ENCODE results near the gene HMX1.

The HMX1 gene

DNA sequence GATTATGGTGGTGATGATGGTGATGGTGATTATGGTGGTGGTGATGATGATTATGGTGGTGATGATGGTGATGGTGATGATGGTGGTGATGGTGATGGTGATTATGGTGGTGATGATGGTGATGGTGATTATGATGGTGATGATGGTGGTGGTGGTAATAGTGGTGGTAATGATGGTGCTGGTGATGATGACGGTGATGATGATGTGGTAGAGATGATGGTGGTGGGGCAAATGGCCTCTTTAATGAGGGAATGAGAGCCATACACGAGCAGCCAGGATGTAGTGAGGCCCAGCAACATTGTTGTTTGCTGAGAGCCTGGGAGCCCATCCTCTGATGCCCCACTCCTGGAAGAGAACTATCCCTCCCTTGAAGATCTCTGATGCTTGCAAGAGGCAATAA is 29.0 kb downstream of the HMX1 start:
- DNase-seq (ENCODE audit: low read depth in 1 of 2, low spot score in 1 of 2): no peak

DNA sequence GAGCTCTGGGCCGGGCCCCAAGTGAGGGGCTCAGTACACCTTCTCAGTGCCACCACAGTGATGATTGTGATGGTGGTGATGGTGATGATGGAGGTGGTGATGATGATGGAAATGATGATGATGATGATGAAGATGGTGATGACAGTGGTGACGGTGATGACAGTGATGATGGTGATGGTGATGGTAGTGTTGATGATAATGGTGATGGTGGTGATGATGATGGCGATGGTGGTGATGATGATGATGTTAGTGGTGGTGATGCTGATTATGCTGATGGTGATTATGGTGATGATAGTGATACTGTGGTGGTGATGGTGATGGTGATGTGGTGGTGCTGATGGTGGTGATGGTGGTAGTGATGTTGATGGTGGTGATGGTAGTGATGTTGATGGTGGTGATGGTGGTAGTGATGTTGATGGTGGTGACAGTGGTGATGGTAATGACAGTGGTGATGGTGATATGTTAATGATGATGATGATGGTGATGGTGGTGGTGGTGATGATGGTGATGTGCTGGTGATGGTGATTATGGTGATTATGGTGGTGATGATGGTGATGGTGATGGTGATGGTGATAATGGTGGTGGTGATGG is 29.9 kb downstream of the HMX1 start:
- no peak for DNase-seq (ENCODE audit: low read depth in 1 of 2, low spot score in 1 of 2)

DNA sequence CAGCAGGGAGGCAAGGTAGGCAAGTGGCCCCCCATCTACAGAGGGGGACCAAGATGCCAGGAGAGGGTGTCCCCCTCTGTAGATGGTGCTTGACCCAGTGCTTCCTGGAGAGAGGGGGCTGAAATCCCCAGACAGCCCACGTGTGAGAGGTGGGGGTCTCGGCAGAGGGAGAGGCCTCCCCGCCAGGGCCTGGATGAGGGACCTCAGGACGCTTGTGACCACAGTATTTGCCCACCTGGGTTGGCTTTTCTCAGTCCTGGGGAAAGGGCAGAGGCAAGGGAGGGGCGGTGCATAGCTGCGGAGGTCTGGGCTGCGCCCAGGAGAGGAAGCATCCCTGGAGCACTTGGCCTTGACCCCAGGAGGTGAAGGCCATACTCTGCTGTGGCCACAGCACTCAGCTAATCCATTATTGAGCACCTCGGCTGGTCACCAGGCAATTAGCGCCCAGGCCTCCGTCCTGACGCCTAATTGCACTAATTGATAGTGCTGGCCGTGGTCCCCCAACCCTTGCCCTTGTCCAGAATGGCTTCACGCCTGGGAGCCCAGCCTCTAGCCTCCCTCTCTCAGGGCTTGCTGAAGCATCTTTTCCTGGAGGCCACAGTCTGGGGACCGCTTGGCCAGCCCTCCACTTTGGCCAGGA is 30.7 kb downstream of the HMX1 start:
- no peak for DNase-seq (ENCODE audit: low read depth in 1 of 2, low spot score in 1 of 2)

DNA sequence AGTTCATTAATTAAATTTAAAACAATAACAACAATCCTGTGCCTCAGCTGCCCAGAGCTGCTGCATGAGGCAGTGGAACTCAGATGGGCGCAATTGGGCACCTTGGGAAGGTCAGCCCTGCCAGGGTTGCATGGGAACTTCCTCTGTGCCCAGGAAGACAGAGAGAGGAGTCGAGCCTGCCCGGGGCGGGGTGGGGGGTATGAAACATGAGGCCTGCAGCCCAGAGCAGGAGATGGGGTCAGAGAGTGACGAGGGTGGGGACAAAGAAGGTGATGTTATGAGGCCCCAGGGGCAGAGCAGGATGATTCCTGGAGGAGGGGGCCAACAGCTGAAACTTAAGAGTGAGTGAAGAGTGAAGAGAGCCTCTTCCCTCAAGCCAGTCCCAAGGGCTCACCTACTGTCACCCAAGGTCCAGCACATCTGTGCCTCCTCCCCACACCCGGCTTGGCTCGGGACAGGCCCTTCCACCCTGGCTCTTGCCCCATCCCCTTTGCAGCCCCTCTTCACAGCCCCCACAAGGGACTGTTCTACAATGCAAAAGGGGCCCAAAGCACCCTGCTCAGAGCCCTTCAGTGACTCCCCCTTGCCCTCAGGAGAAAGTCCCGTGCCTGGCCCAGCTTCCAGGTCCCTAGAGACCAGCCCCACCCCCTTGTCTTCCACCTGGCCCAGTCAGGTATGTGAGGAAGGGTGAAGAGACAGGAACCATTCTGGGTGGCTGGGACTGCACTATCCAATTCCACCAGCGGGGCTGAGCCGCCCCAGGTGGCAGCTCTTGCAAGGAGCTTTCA is 31.4 kb downstream of the HMX1 start:
- DNase-seq (ENCODE audit: low read depth in 1 of 2, low spot score in 1 of 2): no peak

DNA sequence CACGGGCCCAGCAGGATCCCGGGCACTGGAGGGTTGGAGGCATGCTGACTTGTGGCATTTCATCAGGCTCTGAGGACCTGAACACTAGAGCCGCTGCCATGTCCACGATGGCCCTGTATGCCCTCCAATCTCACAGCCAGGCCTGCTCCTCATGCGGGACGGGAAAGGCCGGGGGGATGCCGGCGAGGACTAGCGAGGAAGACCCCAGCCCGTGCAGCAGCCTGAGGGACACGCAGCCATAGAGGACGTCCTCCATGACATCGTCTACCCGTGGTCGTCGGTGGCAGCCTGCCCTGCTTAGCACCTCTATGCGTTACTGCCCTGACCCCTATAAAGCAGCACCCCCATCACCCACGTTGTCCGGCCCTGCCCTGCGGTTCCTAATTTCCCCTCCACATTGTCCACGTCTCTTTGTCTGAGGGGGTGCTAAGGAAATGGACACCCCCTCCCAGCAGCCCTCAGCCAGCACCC is 32.6 kb downstream of the HMX1 start:
- DNase-seq (ENCODE audit: low read depth in 1 of 2, low spot score in 1 of 2): no peak

DNA sequence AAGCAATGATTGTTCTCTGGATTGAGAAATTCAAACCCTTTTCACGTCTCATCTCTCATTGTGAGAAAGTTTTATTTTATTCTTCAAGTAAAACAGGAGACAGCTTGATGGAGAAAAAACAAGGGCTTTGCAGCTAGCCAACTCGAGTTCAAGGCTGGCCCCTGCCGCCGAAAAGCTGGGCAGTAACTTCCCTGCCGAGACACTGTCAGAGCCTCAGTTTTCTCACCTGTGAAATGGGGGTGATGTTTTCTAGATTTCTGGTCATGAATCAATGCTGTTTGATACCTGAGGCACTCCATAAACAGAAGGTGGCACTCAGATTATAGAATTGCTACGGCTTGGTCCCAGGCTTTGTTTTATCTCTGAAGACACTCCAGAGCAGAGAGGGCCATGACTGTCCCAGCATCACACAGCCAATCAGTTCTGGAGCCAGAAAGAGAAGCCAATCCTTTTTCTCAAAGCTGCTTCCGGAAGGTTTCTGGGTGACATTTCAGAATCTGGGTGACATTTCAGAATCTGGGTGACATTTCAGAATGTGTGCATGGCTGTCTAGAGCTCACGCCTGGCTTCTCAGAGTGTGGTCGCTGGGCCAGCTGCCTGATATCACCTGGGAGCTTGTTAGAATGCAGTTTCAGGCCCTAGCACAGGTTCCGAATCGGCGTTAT is 33.2 kb downstream of the HMX1 start:
- DNase-seq (ENCODE audit: low read depth in 1 of 2, low spot score in 1 of 2): no peak

DNA sequence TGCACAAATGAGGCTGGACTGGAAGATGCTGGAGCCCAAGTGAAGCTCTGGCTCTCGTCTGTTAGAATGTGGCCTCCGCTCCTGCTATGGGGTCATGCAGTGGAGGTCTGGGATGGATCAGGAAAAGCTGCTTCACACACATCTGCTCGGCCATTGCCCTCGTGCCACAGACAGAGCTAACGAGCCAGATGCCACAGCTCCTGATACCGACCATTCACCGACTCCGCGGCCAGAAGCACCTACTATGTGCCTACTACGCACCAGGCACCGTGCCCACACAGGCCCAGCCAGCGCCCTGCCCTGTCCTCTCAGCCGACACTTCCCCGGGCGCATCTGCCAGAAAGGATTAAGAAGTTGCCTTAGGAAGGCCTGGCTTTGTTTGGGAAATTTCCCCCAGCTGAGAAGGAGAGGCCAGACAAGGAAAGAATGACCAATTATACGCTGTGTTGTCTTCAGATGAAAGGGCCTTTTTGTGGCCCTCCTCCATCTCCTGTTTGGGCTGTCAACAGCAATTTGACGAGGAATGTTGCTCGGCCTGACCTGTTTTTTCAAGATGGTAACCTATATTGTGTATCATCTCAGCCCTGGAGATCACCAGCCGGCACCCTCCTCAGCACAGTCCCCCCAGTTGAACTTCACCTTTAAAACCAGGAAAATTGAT is 34.3 kb downstream of the HMX1 start:
- no peak for DNase-seq (ENCODE audit: low read depth in 1 of 2, low spot score in 1 of 2)

DNA sequence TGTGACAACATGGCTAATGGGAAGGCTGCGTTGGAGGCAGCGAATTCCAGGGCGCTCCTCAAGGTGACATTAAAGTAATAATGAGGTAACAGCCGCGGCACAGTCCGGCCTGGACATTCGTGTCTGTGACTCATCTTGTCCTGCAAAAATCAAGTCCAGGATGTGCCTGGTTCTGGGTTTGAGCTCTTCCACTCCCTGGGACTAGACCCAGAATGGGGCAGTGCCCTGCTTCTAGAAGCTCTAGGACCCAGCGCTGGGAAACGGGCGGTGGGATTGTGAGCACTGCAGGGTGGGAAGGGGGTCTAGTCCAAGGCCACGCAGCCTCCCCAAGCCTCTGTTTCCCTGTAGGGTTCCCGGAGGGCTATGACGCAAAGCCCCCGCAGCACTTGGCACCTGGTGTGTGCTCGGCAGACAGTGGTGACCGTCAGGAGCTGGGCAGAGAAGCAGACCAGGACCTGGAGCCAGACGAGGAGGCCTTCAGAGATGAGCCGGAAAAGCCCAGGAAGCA is 34.9 kb downstream of the HMX1 start:
- no peak for DNase-seq (ENCODE audit: low read depth in 1 of 2, low spot score in 1 of 2)

DNA sequence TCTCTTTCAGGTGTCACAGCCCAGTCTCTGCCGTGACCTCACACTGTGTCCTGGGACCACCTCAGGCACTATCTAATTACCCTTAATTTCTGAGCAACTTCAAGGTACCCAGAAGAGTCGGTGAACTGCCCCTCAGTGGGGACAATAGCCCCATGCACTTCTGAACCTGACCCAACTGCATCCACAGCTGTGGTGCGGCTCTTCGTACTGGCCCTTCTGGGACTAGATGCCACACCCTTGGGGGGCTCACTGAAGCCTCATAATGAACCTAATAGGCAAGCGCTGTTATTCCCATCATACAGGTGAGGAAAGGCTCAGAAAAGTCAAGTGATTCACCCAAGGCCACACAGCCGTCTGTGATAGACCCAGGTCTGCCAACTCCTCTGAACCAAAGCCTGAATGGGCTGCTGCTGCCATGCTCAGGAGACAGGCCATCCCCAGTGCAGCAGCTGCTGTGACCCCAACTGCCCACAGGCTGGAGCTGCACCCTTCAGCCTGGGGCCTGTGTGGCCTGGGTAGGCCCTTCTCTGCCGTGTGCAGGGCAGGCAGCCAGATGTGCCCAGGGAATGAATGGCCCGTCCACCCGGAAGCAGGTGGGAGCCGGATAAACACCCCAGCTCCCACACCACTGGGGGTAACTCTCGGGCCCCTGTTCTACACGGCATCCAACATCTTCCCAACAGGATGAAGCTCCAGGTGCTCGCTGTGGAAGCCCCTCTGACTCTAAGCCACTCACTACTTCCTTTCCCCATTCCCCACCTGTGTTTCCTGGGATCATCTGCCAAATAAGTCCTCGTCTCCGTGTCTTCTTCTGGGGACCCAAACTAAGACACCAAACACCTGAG is 35.9 kb downstream of the HMX1 start:
- no peak for DNase-seq (ENCODE audit: low read depth in 1 of 2, low spot score in 1 of 2)

DNA sequence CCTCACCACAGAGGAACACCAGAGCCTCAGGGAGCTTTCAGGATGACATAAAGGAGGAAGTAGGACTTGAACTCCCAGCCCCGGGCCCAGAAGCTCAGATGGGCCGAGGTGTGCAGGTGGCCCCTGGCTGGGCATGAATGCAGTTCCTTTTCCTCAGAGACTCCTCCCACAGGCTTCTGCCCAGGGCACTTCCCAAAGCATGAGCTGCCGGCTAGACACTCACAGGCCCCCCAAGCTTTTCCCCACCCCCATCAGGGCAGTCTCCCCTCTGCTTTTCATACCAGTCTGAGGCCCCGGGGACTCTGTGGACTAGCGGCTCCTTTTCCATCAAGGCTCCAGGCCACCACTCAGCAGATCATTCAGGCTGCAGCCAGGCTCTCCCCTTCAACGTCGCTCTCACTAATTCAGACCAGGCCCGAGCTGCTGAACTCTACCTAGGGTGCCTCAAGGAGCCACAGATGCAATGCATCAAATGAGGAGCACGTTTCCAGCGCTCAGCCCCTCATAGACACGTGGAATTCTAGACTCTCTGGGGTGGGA is 36.9 kb downstream of the HMX1 start:
- DNase-seq (ENCODE audit: low read depth in 1 of 2, low spot score in 1 of 2): no peak

DNA sequence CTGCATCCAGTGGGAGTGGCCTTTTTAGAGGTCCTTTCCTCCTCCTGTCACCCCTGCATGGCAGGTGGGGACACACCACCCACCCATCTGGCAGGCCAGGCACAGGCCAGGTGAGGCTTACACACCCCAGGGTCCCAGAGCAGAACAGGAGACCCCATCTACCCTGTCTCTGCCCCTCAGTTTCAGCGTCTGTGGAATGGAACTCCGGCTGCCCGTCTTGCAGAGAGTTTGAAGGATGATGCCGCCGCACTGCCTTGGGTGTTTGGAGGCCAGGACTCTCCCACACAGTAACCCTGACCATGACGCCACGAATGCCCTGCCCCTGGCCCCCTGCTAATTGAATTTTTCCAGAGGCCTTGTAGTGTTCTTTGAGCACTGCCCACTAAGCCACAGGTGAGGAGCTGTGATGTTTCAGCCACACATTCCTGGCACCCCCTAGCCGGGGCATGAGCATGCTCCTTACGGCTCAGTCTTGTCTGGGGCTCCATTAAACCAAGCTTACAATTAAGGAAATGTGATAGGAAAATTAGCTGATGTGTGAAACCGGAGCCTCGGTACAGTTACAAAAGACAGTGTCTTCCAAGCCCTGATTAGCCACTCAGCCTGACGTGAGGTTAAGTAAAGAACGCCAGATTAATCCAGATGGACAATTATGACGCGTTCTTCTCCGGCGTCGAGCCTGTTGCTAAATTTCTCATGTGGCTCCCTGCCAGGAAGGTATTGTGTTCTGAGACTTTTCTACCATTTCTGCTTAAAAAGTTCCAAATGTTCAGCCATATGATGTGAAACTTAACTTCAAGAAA is 39.3 kb downstream of the HMX1 start:
- DNase-seq (ENCODE audit: low read depth in 1 of 2, low spot score in 1 of 2): no peak

DNA sequence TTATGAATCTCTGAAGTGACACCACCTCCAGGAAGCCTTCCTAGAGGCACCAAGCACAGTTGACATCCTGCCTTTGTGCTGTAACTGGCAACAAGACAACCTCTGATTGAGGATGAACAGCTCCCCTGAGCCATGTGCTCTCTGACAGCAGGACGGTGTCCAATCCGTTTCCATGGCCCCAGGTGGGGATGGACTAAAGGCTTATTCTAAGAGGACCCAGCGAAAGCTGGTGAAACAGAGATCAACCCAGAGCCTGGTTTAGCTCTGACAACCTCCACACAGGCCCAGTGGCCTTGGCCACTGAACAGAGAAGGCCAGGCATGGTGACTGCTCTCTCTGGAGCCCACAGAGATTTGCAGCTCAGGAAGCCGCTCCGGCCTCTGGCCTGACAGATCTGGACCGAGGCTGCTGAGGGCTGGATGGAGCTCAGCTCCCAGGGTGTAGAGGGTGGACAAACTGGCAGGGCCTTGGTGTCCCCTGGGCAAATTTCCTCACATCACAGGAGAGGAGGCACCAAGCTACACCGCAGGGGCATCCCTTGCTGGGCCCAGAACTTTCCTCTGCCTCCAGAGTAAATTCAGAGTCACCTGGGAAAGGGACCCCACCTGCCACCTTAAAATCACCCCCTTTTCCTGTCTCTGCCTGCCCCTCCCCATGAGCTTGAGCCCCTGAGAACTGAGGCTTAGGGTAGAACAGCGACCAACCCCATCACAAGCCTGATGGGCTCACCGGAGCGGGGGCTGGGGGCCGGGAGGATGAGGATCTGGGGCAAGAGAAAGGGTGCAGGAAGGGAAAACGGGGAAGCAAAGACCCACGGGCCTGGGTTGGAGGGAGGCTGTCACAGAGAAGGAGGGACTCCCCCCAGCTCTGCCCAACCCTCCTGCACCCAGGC is 40.2 kb downstream of the HMX1 start:
- DNase-seq (ENCODE audit: low read depth in 1 of 2, low spot score in 1 of 2): no peak

DNA sequence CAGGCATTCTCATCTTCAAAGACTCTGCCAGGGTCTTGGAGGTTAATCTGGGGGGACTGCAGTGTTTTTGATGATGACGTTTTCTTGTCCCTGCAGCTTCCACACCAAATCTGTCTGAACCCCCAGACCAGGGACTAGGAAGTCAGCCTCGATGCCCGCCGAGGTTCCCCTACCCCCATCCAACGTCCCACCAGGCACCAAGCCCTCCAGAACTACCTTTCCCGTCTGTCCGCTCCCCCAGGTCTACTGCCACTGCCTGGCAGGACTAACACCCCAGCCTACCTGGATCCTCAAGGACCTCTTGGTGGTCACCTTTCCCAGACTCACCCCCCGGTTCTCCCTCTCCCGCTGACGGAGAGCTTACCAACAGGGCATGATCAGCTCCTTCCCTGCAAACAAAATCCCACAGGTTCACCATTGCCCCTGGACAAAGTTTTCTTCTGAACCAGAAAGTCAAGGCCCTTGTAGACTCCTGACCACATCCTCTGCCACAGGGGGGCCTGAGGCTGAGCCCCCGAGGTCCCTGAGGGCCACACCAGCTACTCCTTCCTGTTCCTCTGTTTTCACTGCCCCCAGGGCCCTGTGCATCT is 40.9 kb downstream of the HMX1 start:
- no peak for DNase-seq (ENCODE audit: low read depth in 1 of 2, low spot score in 1 of 2)

DNA sequence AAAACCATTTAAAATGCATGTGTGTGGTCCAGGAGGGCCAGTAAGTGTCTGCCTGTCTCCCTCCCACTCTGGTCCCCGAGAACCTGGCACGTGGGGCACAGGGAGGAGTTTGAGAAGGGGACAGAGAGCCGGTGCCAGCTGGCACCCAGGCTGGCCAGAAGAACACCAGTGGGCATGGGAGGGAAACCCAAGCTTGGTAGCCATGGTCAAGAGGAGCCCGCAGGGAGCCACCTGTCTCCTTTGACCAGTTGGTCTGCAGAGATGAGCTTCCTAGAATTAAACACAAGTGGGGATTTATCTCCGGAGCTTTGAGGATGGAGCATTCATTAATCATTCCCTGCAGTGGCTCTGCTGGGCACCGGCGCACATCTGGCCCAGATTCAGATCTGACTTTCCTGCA is 41.6 kb downstream of the HMX1 start:
- no peak for DNase-seq (ENCODE audit: low read depth in 1 of 2, low spot score in 1 of 2)

DNA sequence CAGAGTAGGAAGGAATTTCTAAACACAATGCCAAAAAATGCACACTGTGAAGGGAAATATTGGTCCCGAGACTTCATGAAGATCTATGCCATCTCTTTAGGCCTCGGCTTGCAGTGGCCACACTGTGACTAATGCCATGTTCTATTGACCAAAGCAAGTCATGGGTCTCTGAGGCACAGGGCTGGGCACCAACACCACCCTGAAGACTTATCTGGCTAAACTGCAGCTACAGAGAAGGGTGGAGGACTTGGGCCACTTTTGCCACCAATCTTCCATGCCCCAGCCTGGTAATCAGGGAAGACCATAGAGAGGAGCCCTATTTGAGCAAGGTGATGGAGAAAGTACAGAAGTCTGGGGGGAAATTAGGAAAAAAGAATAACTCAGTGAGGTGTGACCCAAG is 42.1 kb downstream of the HMX1 start:
- DNase-seq (ENCODE audit: low read depth in 1 of 2, low spot score in 1 of 2): no peak

DNA sequence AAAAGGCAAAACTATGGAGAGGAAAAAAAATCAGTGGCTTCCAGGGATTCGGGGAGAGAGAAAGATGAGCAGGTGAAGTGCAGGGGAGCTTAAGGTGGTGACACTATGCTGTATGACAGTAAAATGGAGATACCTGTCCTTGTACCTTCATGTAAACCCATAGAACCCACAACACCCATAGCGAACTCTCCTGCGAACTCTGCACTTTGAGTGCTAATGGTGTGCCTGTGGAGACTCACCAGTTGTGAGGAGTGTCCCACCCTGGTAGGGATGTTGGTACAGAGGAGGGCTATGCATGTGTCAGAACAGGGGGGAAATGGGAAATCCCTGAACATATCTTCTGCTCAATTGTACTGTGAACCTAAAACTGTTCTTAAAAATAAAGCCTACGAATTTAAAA is 42.8 kb downstream of the HMX1 start:
- no peak for DNase-seq (ENCODE audit: low read depth in 1 of 2, low spot score in 1 of 2)

DNA sequence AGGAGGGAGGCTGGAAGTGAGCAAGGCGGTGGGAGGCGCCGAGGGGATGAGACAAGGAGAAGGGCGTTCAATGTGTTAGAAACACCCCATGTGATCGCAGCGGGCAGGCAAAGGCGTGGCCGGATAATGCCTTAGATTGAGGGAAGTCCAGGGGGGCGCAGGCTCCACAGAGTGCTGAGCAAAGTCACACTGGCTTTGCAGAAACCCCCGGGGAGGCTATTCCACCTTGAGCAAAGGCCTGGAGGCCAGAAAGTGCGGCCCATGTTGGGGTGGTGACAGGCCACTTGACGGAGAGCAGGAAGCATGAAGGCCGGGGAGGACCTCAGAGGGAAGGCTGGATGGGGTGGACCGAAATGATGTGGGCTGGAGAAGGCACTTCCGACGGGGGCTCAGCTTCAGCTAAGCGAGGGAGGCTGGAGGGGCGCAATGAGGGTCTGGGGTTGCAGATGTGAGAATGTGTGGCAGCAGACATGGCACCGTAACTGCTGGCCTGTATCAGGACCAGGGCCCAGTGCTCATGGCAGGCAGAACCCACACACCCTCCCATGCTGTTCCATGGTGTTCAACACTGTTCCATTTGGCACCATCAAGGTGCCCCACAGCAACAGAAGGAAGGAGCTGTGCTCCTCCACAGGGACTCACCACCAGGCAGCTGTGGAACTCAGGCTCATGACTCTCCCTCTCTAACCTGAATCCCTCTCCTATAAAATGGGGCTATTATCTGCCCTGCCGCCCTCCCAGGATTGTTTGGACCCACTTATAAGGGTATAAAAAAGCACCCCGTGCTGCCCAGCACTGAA is 50.3 kb downstream of the HMX1 start:
- no peak for DNase-seq (ENCODE audit: low read depth in 1 of 2, low spot score in 1 of 2)
